Activated naive CD8-positive, alpha-beta T cell treated with anti-CD3 and anti-CD28 coated beads, Interleukin-2, amount 10 ng/mL, durations not matched to agents 7 days and 5 days (primary cell): Measurements from ENCODE around the gene ZCCHC14. TPM values are rescaled to one million over a fixed set of nuclear protein-coding genes. Genes with fewer than 3 reads are reported as not detected.

Experiments
- ATAC-seq: fragments of 150-1000 bp; cut with Tn5 transposase; one replicate; pipeline ENCODE4 v1.10.0; 2021; ENCODE audit warnings: low read depth, moderate library complexity
- POLR2A ChIA-PET: fragments of 350-600 bp; sonication (Branson Sonifier 250); formaldehyde crosslinking; loops from one replicate; lab custom pipeline; 2021; ENCODE audit warnings: antibody characterized with exemption; lab: Charles Lee
- DNase-seq: peaks from one replicate; pipeline ENCODE4 v3.0.0; 2021
- H3K27ac Mint-ChIP-seq: one replicate; pipeline ENCODE4 v1.8.0; 2022; ENCODE audit warnings: mild to moderate bottlenecking, mixed read lengths
- H3K27me3 Mint-ChIP-seq: one replicate; pipeline ENCODE4 v1.8.0; 2022; ENCODE audit warnings: mild to moderate bottlenecking, moderate library complexity, mixed read lengths
- H3K36me3 Mint-ChIP-seq: one replicate; pipeline ENCODE4 v1.8.0; 2021; ENCODE audit warnings: mild to moderate bottlenecking, mixed read lengths
- H3K4me1 Mint-ChIP-seq: one replicate; pipeline ENCODE4 v1.8.0; 2021; ENCODE audit warnings: mixed read lengths
- H3K4me3 Mint-ChIP-seq: one replicate; pipeline ENCODE4 v1.8.0; 2022; ENCODE audit warnings: mild to moderate bottlenecking, moderate library complexity, mixed read lengths
- H3K9me3 Mint-ChIP-seq: one replicate; pipeline ENCODE4 v1.8.0; 2021; ENCODE audit warnings: mixed read lengths
- total RNA-seq, 2 experiments: library from RNA; stranded (reverse); gene quantifications; one replicate each; pipeline ENCODE4 v1.2.3, GENCODE V29; 2021

The ZCCHC14 gene
- total RNA-seq, 2 experiments from 2014 or later = 6.6 to 7.7 TPM

DNA sequence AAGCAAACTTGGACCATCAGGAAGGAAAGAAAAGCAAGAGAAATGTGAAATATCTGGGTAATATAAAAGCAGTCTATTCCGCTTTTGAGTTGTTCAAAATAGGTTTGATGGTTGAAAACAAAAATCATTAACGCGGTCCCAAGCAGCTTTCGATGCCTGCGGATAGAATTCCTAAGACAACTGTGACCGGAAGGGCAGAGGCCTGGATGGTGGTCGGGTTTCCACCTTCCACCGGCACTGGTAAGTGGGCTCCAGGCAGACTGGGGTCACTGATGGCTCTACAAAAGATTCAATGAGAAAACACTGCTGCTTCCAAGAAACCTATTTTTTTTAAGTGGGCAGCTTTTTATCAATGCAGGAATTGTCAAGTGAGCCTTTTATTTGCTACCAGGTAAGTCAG is 49.8 kb downstream of the ZCCHC14 start:
- Mint-ChIP-seq H3K27me3 (peaks cover 10% of the 10 kb centered on the region), H3K4me3 (no peak overlapping the region), H3K36me3 (peaks cover 4% of the 10 kb centered on the region), H3K4me1 (no peaks in the 10 kb centered on the region), H3K27ac (no peak overlapping the region), H3K9me3 (no peaks in the 10 kb centered on the region)
- no peak for ATAC-seq
- DNase-seq = no peak
- POLR2A ChIA-PET = no interaction called here

DNA sequence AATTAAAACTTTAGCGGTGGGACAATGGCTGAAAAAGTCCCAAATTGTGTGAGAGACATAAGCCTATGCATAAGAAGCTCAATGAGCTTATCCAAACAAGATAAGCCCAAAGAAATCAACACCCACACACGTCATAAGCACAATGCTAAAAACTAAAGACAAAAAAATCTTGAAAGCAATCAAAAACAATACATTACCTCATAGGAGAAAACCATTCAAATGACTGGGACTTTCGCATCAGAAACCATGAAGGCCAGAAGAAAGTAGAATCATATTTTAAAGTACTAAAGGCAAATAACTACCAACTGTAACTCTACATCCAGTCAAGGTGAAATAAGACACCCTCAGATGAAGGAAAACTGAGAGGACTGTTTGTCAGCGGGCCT is 50.2 kb downstream of the ZCCHC14 start:
- H3K27ac Mint-ChIP-seq = no peak overlapping the region
- no peaks in the 10 kb centered on the region for H3K4me1 Mint-ChIP-seq
- DNase-seq (no peak), ATAC-seq (no peak)
- POLR2A ChIA-PET = no interaction called here
- peaks cover 10% of the 10 kb centered on the region for H3K27me3 Mint-ChIP-seq
- no peaks in the 10 kb centered on the region for H3K9me3 Mint-ChIP-seq
- peaks cover 4% of the 10 kb centered on the region for H3K36me3 Mint-ChIP-seq
- H3K4me3 Mint-ChIP-seq = no peak overlapping the region

GRCh38 chr16:87441886-87442580 is 50.8 kb downstream of the ZCCHC14 start:
- DNase-seq (no peak), ATAC-seq (no peak)
- Mint-ChIP-seq H3K36me3 (peaks cover 4% of the 10 kb centered on the region), H3K4me1 (no peaks in the 10 kb centered on the region), H3K4me3 (no peak overlapping the region), H3K27me3 (peaks cover 10% of the 10 kb centered on the region), H3K27ac (no peak overlapping the region), H3K9me3 (no peaks in the 10 kb centered on the region)
- POLR2A ChIA-PET = no interaction called here

- Mint-ChIP-seq H3K36me3 (peaks cover 4% of the 10 kb centered on the region), H3K4me1 (peaks cover 10% of the 10 kb centered on the region), H3K27me3 (peaks cover 19% of the 10 kb centered on the region), H3K4me3 (no peak overlapping the region), H3K27ac (no peak overlapping the region), H3K9me3 (no peaks in the 10 kb centered on the region)
- POLR2A ChIA-PET = no interaction called here
- ATAC-seq (no peak), DNase-seq (no peak)
Measured at GRCh38 chr16:87439926-87440325, 52.9 kb downstream of the ZCCHC14 start.

GRCh38 chr16:87438611-87438985 is 54.2 kb downstream of the ZCCHC14 start:
- no peak overlapping the region for H3K27ac Mint-ChIP-seq
- DNase-seq (no peak), ATAC-seq (no peak)
- no peaks in the 10 kb centered on the region for H3K36me3 Mint-ChIP-seq
- H3K27me3 Mint-ChIP-seq = peaks cover 22% of the 10 kb centered on the region
- H3K4me1 Mint-ChIP-seq = peaks cover 10% of the 10 kb centered on the region
- no peaks in the 10 kb centered on the region for H3K9me3 Mint-ChIP-seq
- POLR2A ChIA-PET = no interaction called here
- no peak overlapping the region for H3K4me3 Mint-ChIP-seq

DNA sequence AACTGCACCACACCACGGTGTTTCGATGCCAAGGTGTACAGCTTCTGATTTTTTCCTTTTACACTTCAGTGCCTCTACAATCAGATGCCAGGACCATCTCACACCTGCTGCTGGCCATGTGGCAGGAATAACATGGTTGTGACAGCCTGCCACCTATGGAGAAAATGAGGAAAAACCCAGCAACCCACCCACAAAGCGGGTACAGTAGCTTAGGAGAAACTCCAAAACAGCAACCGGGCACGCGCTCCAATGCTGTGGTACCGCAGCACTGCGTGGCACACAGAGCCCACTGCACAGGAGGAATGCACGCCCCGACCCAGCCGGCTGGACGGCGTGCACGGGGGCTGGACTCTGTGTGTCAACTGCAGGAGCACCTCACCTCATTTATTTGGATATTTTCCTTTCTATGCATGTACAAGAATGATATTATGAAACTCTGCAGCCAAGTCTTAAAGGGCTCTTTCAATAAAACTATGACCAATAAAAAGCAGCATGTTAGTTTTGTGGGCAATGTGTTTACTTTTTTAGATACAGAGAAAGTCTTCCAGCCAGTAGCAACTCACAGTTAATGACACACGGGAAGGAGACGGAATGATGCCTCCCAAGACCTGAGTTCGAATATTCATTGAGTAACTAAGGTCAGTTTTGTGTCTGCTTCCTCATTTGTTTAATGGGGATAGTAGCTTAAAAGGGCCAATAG is 54.8 kb downstream of the ZCCHC14 start:
- Mint-ChIP-seq H3K9me3 (no peaks in the 10 kb centered on the region), H3K27ac (no peak overlapping the region), H3K4me3 (no peak overlapping the region), H3K27me3 (peaks cover 22% of the 10 kb centered on the region), H3K36me3 (no peaks in the 10 kb centered on the region), H3K4me1 (peaks cover 10% of the 10 kb centered on the region)
- no peak for DNase-seq
- POLR2A ChIA-PET = no interaction called here
- no peak for ATAC-seq

DNA sequence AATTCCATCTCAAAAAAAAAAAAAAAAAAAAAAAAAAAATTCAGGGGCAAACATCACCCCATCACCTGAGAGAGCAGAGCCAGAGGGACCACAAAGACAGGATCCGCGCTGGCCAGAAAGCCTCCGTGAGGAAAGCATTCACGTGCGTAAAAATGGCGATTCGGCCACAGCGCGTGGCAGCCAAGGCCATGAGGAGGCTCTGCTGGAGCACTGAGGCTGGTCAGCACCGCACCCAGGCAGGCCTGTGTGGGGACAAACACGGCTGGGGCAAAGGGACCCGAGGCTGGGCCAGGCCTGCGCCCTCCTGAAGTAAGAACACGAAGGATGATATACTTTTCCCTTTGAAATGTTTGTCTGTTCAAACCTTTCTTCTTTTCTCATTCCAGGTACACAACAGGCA is 55.5 kb downstream of the ZCCHC14 start:
- ATAC-seq (no peak), DNase-seq (no peak)
- no peak overlapping the region for H3K4me3 Mint-ChIP-seq
- peaks cover 22% of the 10 kb centered on the region for H3K27me3 Mint-ChIP-seq
- H3K27ac Mint-ChIP-seq = no peak overlapping the region
- H3K4me1 Mint-ChIP-seq = peaks cover 10% of the 10 kb centered on the region
- H3K36me3 Mint-ChIP-seq = no peaks in the 10 kb centered on the region
- POLR2A ChIA-PET = interaction anchor here (0.6 kb wide), 1 partner anchor 53 kb away, joined by 6 read pairs; no protein-coding TSS in a partner anchor
- H3K9me3 Mint-ChIP-seq = no peaks in the 10 kb centered on the region

DNA sequence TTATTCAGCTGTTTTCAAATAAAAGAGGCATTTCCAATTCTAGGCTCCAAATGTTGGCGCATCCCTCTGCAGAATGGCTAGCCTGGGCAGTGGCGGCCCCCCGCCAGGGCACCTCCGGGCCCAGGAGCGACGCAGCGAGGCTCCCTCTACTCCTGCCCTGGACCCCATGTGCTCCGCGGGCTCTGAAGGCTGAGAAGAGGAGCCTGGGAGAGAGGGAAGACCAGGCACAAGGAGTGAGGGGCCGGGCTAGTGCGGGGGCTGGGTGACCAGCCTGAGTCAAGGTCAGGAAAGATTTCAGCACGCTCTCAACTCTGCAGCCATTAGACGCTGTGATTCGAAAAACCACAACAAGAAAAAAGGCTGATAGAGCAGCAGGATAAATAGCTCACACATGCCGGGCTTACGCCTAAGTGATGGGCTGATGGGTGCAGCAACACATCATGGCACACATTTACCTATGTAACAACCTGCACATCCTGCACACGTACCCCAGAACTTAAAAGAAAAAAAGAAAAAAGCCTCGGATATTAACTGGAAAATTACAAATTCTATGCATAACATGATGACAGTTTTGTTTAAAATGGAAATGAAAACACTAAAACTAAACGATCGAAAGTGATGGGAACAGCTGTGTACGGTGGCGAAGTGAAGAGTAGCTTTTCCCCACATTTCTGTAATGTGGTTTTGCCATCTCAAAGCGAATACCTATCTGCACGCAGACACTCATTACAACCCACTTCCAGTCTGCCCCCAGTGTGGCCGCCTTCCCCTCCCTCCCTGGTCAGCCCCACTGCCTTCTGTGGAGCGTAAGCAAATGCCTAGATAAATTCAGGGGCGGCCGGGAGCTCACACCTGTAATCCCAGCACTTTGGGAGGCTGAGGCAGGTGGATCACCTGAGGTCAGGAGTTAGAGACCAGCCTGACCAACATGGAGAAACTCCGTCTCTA is 56.3 kb downstream of the ZCCHC14 start:
- POLR2A ChIA-PET = interaction anchor here (0.6 kb wide), 2 partner anchors 40 to 52 kb away, joined by 6 read pairs; no protein-coding TSS in a partner anchor
- Mint-ChIP-seq H3K9me3 (no peaks in the 10 kb centered on the region), H3K4me3 (peak overlapping the region; percentile 43), H3K4me1 (peaks cover 10% of the 10 kb centered on the region), H3K27ac (no peak overlapping the region), H3K36me3 (no peaks in the 10 kb centered on the region), H3K27me3 (peaks cover 20% of the 10 kb centered on the region)
- peak; percentile 42 for ATAC-seq
- DNase-seq = no peak

DNA sequence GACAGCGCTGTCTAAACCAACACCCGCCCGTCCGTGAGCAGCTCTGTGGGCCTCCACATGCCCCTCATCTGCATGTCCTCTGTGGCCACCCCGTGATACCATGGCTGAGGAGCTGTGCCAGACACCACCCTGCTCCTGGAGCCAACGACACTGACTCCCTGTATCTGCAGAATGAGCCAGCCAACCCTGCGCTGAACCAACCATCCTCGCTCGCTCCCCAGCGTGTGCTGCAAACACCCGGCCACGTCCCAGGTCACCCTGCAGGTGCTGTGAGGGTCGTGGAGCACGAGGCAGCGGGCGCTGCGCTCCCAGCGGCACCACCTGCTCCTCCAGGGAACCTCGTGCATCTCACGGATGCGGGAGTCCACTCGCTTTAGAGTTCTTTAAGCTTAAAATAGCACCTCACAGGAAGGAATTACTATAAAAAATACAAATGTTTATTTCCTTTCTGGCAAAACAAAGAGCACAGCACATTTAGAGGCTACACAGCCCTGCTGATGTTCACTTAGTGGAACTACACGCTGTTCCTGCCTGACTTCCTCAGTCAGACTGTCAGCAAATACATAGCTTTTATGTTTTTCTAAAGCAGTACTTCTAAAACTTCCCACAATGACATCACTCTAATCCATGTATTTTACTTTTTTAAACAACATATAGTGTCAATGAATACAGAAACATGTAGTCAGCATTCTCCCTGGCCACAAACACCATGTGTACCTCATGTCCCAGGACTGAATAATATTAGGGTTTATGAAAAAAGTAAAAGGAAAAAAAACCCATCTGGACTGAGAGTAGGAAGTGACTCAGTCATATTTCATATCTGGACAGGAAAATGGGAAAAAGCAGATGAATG is 57.2 kb downstream of the ZCCHC14 start:
- H3K4me3 Mint-ChIP-seq = no peak overlapping the region
- no peaks in the 10 kb centered on the region for H3K36me3 Mint-ChIP-seq
- no peaks in the 10 kb centered on the region for H3K9me3 Mint-ChIP-seq
- DNase-seq (no peak), ATAC-seq (no peak)
- H3K4me1 Mint-ChIP-seq = peaks cover 10% of the 10 kb centered on the region
- H3K27me3 Mint-ChIP-seq = peaks cover 16% of the 10 kb centered on the region
- POLR2A ChIA-PET = interaction anchor here (0.6 kb wide), 1 partner anchor 41 kb away, joined by 6 read pairs; no protein-coding TSS in a partner anchor
- no peak overlapping the region for H3K27ac Mint-ChIP-seq

DNA sequence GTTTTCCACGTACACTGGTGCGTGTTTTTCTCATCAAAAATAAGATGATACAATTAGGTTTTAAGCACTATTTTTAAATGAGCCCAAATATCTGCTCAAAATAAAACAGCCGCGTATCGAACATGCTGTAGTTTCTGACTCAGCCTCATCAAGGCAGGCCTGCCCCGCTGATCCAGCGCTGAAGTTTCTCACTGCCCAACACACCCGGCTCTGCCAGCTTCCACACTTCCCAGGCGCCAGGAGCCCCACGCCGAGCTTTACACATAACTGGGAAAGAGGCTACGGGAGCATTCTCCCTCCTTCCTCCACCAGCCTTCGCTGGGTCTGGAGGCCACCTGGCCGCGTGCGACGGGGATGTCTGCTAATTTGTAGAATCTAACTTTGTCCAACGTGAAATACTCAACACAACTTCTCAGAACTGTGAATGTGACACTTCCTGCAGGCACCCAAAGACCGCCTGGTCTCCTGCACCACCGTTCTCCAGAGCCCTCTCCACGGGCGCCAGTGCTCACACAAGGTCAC is 58.6 kb downstream of the ZCCHC14 start:
- Mint-ChIP-seq H3K4me1 (peaks cover 10% of the 10 kb centered on the region), H3K36me3 (no peaks in the 10 kb centered on the region), H3K27ac (no peak overlapping the region), H3K27me3 (peaks cover 15% of the 10 kb centered on the region), H3K9me3 (no peaks in the 10 kb centered on the region), H3K4me3 (no peak overlapping the region)
- DNase-seq = no peak
- ATAC-seq = no peak
- POLR2A ChIA-PET = no interaction called here

DNA sequence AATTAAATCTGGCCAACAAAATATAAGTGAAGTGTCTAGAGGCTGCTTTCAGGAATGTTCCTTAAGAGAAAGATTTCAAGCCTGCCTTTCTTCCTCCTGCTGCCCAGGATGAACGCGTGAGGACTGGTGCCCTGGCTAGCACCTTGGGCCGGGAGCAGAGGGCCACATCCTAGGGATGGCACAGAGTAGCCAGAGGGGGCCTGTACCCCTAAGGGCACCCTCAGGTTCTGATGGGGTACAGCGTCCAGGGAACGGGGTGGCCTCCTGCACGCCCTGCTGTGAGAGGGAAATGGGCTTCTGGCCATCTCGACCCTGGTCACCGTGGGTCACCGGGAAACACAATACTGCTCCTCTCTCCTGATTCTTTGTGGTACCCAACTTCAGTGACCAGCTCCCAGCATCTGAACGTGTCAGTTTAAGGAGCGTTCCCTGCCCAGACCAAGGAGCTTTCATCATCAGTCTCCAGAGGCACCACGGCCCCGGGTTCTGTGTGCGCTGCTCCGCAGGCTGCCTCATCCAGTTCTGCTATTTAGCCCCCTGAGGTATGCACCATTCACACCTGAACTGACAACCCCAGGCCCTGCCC is 60.4 kb downstream of the ZCCHC14 start:
- ATAC-seq = no peak
- Mint-ChIP-seq H3K4me3 (no peak overlapping the region), H3K9me3 (no peaks in the 10 kb centered on the region), H3K27ac (no peak overlapping the region), H3K27me3 (peaks cover 13% of the 10 kb centered on the region), H3K4me1 (peaks cover 10% of the 10 kb centered on the region), H3K36me3 (no peaks in the 10 kb centered on the region)
- DNase-seq = no peak
- POLR2A ChIA-PET = no interaction called here

DNA sequence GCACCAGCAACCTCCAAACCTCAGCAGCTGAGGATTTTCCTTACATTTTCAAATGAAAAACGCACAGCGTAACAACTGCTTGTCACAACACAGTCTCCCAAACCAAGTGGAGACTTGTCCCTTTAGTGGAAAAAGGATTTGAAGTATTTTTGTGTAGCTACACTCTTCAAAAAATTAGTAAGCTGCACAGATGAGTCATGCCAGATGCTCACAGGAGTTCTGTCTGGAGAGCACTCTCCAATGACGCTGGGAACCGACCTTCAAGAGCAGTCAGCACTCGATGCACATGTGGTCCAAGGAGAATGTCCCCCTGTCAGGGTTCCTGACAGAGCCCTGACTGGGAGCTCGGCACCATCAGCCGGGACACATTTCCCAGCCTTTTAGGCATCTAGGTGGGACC is 60.9 kb downstream of the ZCCHC14 start:
- ATAC-seq (no peak), DNase-seq (no peak)
- POLR2A ChIA-PET = no interaction called here
- Mint-ChIP-seq H3K4me1 (peaks cover 10% of the 10 kb centered on the region), H3K36me3 (no peaks in the 10 kb centered on the region), H3K9me3 (no peaks in the 10 kb centered on the region), H3K27ac (no peak overlapping the region), H3K27me3 (peaks cover 13% of the 10 kb centered on the region), H3K4me3 (no peak overlapping the region)
